HG02938 (cell line): ENCODE results near the gene PADI2.

Source experiments
- ATAC-seq: cut with Tn5 transposase; IDR thresholded peaks from one replicate; pipeline ENCODE4 v1.9.1; 2021; ENCODE audit warnings: mild to moderate bottlenecking, moderate library complexity; ENCODE audit not compliant: unreplicated experiment

Gene PADI2

GRCh38 chr1:17024721-17025120 is 94.5 kb downstream of the PADI2 start:
- ATAC-seq, result no peak

GRCh38 chr1:17023573-17023972 is 95.7 kb downstream of the PADI2 start:
- no peak for ATAC-seq

GRCh38 chr1:17023102-17023501 is 96.1 kb downstream of the PADI2 start:
- ATAC-seq, result no peak

GRCh38 chr1:17021896-17022295 is 97.4 kb downstream of the PADI2 start:
- no peak for ATAC-seq

- ATAC-seq, result no peak
Observed at GRCh38 chr1:17020502-17020901, 98.7 kb downstream of the PADI2 start.

- ATAC-seq, result no peak
Observed at GRCh38 chr1:17018849-17019248, 100.4 kb downstream of the PADI2 start.

GRCh38 chr1:17017435-17017834 is 101.8 kb downstream of the PADI2 start:
- no peak for ATAC-seq
